HG02610 (cell line): ENCODE data around the gene CPNE1.

Experiments
- ATAC-seq: cut with Tn5 transposase; IDR thresholded peaks from one replicate; pipeline ENCODE4 v1.9.1; 2021; ENCODE audit warnings: mild to moderate bottlenecking, moderate library complexity; ENCODE audit not compliant: unreplicated experiment

Gene CPNE1

GRCh38 chr20:35600993-35601973 is 63.4 kb downstream of the CPNE1 start:
- ATAC-seq = no peak

GRCh38 chr20:35600176-35600992 is 64.3 kb downstream of the CPNE1 start:
- ATAC-seq = no peak

- no peak for ATAC-seq
Observed at GRCh38 chr20:35599776-35600120, 65.0 kb downstream of the CPNE1 start.

- no peak for ATAC-seq
Observed at GRCh38 chr20:35598899-35599775, 65.6 kb downstream of the CPNE1 start.

GRCh38 chr20:35598476-35598875 is 66.2 kb downstream of the CPNE1 start:
- no peak for ATAC-seq

- no peak for ATAC-seq
Observed at GRCh38 chr20:35597186-35597585, 67.5 kb downstream of the CPNE1 start.

GRCh38 chr20:35595901-35596300 is 68.8 kb downstream of the CPNE1 start:
- ATAC-seq = no peak

- no peak for ATAC-seq
Observed at GRCh38 chr20:35595456-35595855, 69.2 kb downstream of the CPNE1 start.

- no peak for ATAC-seq
Observed at GRCh38 chr20:35592339-35592974, 72.2 kb downstream of the CPNE1 start.

- ATAC-seq = no peak
Observed at GRCh38 chr20:35588397-35588796, 76.3 kb downstream of the CPNE1 start.

- ATAC-seq = no peak
Observed at GRCh38 chr20:35587436-35587835, 77.3 kb downstream of the CPNE1 start.

- ATAC-seq = no peak
Observed at GRCh38 chr20:35586751-35587425, 77.8 kb downstream of the CPNE1 start.

GRCh38 chr20:35583636-35584560 is 80.8 kb downstream of the CPNE1 start:
- no peak for ATAC-seq

- ATAC-seq = no peak
Observed at GRCh38 chr20:35582741-35583404, 81.8 kb downstream of the CPNE1 start.

- no peak for ATAC-seq
Observed at GRCh38 chr20:35582131-35582530, 82.6 kb downstream of the CPNE1 start.

GRCh38 chr20:35579196-35579595 is 85.5 kb downstream of the CPNE1 start:
- no peak for ATAC-seq

- no peak for ATAC-seq
Observed at GRCh38 chr20:35578469-35578868, 86.2 kb downstream of the CPNE1 start.

GRCh38 chr20:35576816-35577215 is 87.9 kb downstream of the CPNE1 start:
- ATAC-seq = no peak
